Measurements from ENCODE around the gene CAMTA1.

Gene CAMTA1

DNA sequence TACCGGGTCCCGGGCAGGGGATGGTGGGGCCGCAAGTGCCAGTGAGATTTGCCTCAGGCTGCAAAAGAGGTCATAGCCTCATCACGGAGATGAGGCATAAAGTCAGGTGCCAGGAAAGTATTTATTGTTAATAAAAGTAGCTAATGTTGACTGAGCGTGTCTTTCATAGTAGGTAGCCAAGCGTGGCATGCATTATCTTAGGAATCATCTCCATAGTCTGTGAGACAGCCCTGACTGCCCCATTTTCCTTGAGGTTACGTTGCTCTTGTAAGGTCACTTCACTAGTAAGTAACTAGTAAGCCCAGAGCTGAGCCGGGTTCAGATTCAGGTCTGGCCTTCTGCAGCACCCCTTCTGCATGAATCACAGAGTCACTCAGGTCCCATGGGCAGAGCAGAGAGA, 174.2 kb downstream of the CAMTA1 start:
- no peaks in the 10 kb centered on the region for H3K36me3 ChIP-seq (ENCODE audit: insufficient read depth, low read length)
- no peaks in the 10 kb centered on the region for H3K79me2 ChIP-seq (ENCODE audit: insufficient read depth, low read length)
- ATAC-seq (ENCODE audit: insufficient read depth, low read depth) (no peak), DNase-seq (no peak)
- no peak overlapping the region for H3K27ac ChIP-seq (ENCODE audit: low read length)
- no peak overlapping the region for H3K4me2 ChIP-seq (ENCODE audit: insufficient read depth, low read length)
- no peak overlapping the region for H3K4me3 ChIP-seq (ENCODE audit: low read depth in 1 of 2, low read length in 2 of 2)
- H3K4me1 ChIP-seq (ENCODE audit: insufficient read depth, low read length) = no peaks in the 10 kb centered on the region
- H3K9me3 ChIP-seq (ENCODE audit: insufficient read depth, low read length, severe bottlenecking) = no peaks in the 10 kb centered on the region
- no peaks in the 10 kb centered on the region; the same call in 1 of the 2 replicates for H4K20me1 ChIP-seq (ENCODE audit: insufficient read depth, low read length)
- no peaks in the 10 kb centered on the region for H3K27me3 ChIP-seq (ENCODE audit: insufficient read depth, low read length, poor library complexity)
- no peak overlapping the region for H2AFZ ChIP-seq (ENCODE audit: low read depth, low read length)
- TF ChIP-seq, protein P1, sequence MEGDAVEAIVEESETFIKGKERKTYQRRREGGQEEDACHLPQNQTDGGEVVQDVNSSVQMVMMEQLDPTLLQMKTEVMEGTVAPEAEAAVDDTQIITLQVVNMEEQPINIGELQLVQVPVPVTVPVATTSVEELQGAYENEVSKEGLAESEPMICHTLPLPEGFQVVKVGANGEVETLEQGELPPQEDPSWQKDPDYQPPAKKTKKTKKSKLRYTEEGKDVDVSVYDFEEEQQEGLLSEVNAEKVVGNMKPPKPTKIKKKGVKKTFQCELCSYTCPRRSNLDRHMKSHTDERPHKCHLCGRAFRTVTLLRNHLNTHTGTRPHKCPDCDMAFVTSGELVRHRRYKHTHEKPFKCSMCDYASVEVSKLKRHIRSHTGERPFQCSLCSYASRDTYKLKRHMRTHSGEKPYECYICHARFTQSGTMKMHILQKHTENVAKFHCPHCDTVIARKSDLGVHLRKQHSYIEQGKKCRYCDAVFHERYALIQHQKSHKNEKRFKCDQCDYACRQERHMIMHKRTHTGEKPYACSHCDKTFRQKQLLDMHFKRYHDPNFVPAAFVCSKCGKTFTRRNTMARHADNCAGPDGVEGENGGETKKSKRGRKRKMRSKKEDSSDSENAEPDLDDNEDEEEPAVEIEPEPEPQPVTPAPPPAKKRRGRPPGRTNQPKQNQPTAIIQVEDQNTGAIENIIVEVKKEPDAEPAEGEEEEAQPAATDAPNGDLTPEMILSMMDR (IDR thresholded peaks at IDR 0.05; ENCODE audit: borderline replicate concordance, extremely low read depth, low read length, poor library complexity, severe bottlenecking) = no peak
- no peak for TF ChIP-seq EZH2 (IDR thresholded peaks at IDR 0.05; ENCODE audit: borderline replicate concordance, low read depth, low read length, severe bottlenecking)
- no peak overlapping the region for H3K9ac ChIP-seq (ENCODE audit: low read depth, low read length)

DNA sequence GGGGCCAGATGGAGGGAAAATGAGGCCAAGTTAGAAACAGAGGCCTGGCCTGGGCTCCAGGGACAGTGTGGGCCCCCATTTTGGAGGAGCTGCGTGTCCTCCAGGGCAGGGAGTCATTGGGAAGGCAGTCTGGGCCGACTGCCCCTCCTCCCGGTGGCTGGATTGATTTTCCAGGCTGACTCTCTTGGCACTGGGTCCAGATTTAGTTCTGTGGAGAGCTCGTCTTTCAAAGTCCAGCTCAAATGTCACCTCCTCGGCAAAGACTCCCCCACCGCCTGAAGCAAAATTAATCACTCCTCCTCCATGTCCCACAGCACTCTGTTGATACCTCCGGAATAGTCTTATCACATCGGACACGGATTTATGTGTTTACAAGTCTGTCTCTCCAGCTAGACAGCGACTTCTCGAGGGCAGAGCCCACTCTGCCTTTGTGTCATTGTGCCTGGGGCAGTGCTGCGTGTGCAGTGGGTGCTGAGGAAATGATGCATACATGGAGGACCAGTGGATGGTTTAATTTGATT, 175.1 kb downstream of the CAMTA1 start:
- Histone ChIP-seq H3K27ac (ENCODE audit: low read length) (no peak overlapping the region), H3K4me1 (ENCODE audit: insufficient read depth, low read length) (no peaks in the 10 kb centered on the region), H3K9ac (ENCODE audit: low read depth, low read length) (no peak overlapping the region), H3K79me2 (ENCODE audit: insufficient read depth, low read length) (no peaks in the 10 kb centered on the region), H2AFZ (ENCODE audit: low read depth, low read length) (no peak overlapping the region), H3K4me2 (ENCODE audit: insufficient read depth, low read length) (no peak overlapping the region), H4K20me1 (ENCODE audit: insufficient read depth, low read length) (peaks cover 9% of the 10 kb centered on the region), H3K9me3 (ENCODE audit: insufficient read depth, low read length, severe bottlenecking) (no peaks in the 10 kb centered on the region), H3K4me3 (ENCODE audit: low read depth in 1 of 2, low read length in 2 of 2) (no peak overlapping the region), H3K36me3 (ENCODE audit: insufficient read depth, low read length) (no peaks in the 10 kb centered on the region), H3K27me3 (ENCODE audit: insufficient read depth, low read length, poor library complexity) (no peaks in the 10 kb centered on the region)
- no peak for DNase-seq
- no peak for TF ChIP-seq EZH2 (IDR thresholded peaks at IDR 0.05; ENCODE audit: borderline replicate concordance, low read depth, low read length, severe bottlenecking)
- TF ChIP-seq, protein P1 (IDR thresholded peaks at IDR 0.05; ENCODE audit: borderline replicate concordance, extremely low read depth, low read length, poor library complexity, severe bottlenecking) = no peak
- no peak for ATAC-seq (ENCODE audit: insufficient read depth, low read depth)

DNA sequence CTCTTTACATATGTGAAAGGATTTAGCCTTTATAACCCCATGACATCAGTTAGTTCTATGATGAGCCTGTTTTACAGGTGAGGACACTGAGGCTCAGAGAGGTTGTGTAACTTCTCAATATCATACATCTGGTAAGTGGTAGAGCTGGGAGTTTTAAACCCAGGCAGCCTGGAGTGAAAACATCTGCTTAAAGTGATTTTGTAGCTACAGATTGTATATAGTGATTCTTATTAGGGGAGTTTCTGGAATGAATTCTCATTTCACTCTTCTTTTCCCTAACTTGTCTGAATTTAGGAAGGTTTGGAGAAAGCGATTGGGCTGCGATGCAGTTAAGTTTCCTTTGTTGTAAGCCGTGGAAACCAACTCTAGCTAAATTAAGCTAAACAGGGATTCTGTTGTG, 175.6 kb downstream of the CAMTA1 start:
- H3K9ac ChIP-seq (ENCODE audit: low read depth, low read length) = no peak overlapping the region
- DNase-seq = no peak
- no peaks in the 10 kb centered on the region for H3K4me1 ChIP-seq (ENCODE audit: insufficient read depth, low read length)
- H3K79me2 ChIP-seq (ENCODE audit: insufficient read depth, low read length) = no peaks in the 10 kb centered on the region
- no peak for ATAC-seq (ENCODE audit: insufficient read depth, low read depth)
- no peaks in the 10 kb centered on the region for H3K9me3 ChIP-seq (ENCODE audit: insufficient read depth, low read length, severe bottlenecking)
- peaks cover 9% of the 10 kb centered on the region for H4K20me1 ChIP-seq (ENCODE audit: insufficient read depth, low read length)
- no peaks in the 10 kb centered on the region for H3K27me3 ChIP-seq (ENCODE audit: insufficient read depth, low read length, poor library complexity)
- no peaks in the 10 kb centered on the region for H3K36me3 ChIP-seq (ENCODE audit: insufficient read depth, low read length)
- H3K4me2 ChIP-seq (ENCODE audit: insufficient read depth, low read length) = no peak overlapping the region
- TF ChIP-seq EZH2 (IDR thresholded peaks at IDR 0.05; ENCODE audit: borderline replicate concordance, low read depth, low read length, severe bottlenecking) = no peak
- TF ChIP-seq, protein P1 (IDR thresholded peaks at IDR 0.05; ENCODE audit: borderline replicate concordance, extremely low read depth, low read length, poor library complexity, severe bottlenecking) = no peak
- no peak overlapping the region for H3K27ac ChIP-seq (ENCODE audit: low read length)
- H3K4me3 ChIP-seq (ENCODE audit: low read depth in 1 of 2, low read length in 2 of 2) = no peak overlapping the region
- no peak overlapping the region for H2AFZ ChIP-seq (ENCODE audit: low read depth, low read length)

DNA sequence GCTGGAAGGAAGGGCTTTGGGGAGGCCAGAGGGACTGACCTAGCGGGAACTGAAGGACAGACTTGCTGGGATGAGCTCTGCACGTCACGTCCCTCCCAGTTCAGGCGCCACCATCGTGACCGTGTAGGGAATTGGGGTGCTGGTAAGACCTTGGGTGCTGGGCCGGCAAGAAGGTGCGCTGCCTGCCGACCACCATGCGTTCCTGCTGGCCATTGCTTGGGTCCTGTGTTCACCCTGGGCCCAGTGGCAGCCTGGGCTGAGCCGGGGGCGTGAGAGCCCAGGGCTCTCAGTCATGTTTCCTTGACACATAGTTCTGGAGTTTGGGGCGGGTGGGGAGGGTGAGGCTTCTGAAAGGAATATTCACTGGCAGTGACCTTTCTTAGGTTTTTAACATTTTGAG, 176.0 kb downstream of the CAMTA1 start:
- Histone ChIP-seq H3K36me3 (ENCODE audit: insufficient read depth, low read length) (no peaks in the 10 kb centered on the region), H3K9me3 (ENCODE audit: insufficient read depth, low read length, severe bottlenecking) (no peaks in the 10 kb centered on the region), H3K79me2 (ENCODE audit: insufficient read depth, low read length) (no peaks in the 10 kb centered on the region), H3K4me2 (ENCODE audit: insufficient read depth, low read length) (no peak overlapping the region), H3K27me3 (ENCODE audit: insufficient read depth, low read length, poor library complexity) (no peaks in the 10 kb centered on the region), H3K4me3 (ENCODE audit: low read depth in 1 of 2, low read length in 2 of 2) (no peak overlapping the region), H3K4me1 (ENCODE audit: insufficient read depth, low read length) (no peaks in the 10 kb centered on the region), H3K27ac (ENCODE audit: low read length) (no peak overlapping the region), H2AFZ (ENCODE audit: low read depth, low read length) (no peak overlapping the region), H3K9ac (ENCODE audit: low read depth, low read length) (no peak overlapping the region), H4K20me1 (ENCODE audit: insufficient read depth, low read length) (peaks cover 9% of the 10 kb centered on the region)
- TF ChIP-seq, protein P1 (IDR thresholded peaks at IDR 0.05; ENCODE audit: borderline replicate concordance, extremely low read depth, low read length, poor library complexity, severe bottlenecking) = no peak
- no peak for TF ChIP-seq EZH2 (IDR thresholded peaks at IDR 0.05; ENCODE audit: borderline replicate concordance, low read depth, low read length, severe bottlenecking)
- no peak for ATAC-seq (ENCODE audit: insufficient read depth, low read depth)
- DNase-seq = no peak

Data from DND-41 (cell line).